Endothelial cell of umbilical vein (primary cell): ENCODE data around the gene LGR4. TPM values are rescaled to one million over a fixed set of nuclear protein-coding genes. Genes with fewer than 3 reads are reported as not detected.

Source experiments
- BruUV-seq: library from RNA; stranded (reverse); fragments of 400-500 nt; replicated peaks from 2 replicates; lab custom pipeline; 2021; lab: Mats Ljungman, UMichigan
- CTCF ChIA-PET: fragments of 300-600, 350-600 bp; sonication (Branson Sonifier 250); formaldehyde crosslinking; loops from one replicate; lab custom pipeline; 2021; ENCODE audit warnings: antibody characterized with exemption, inconsistent platforms; lab: Charles Lee
- POLR2A ChIA-PET: fragments of 300-600, 350-600 bp; sonication (Branson Sonifier 250); formaldehyde crosslinking; loops from one replicate; lab custom pipeline; 2021; ENCODE audit warnings: antibody characterized with exemption, inconsistent platforms; lab: Charles Lee
- DNase-seq: peaks from one replicate; pipeline ENCODE4 v3.0.0-alpha.2; 2011; ENCODE audit warnings: low read depth, low spot score
- FAIRE-seq: peaks from 2 replicates; lab custom pipeline; 2011; peaks lifted over from hg19 to GRCh38; lab: Jason Lieb, UNC
- H2AFZ ChIP-seq: 2 replicates; pipeline ENCODE4 v1.6.0; 2012; ENCODE audit warnings: low read depth, low read length, control low read depth, inconsistent platforms
- H3K27ac ChIP-seq: 2 replicates; pipeline ENCODE4 v1.5.1; 2011; ENCODE audit warnings: low read depth, mild to moderate bottlenecking, control low read depth, low read length, moderate library complexity; ENCODE audit not compliant: insufficient read depth
- H3K27me3 ChIP-seq, 2 experiments: 2 replicates each; pipeline versions ENCODE4 v1.6.0 to v1.6.1; 2011; ENCODE audit warnings: low read length in 2 of 2, mixed read lengths in 1 of 2; ENCODE audit not compliant: control insufficient read depth in 2 of 2, insufficient read depth in 2 of 2
- H3K36me3 ChIP-seq, 2 experiments: 2 replicates in 1 of 2; 3 replicates in 1 of 2; pipeline ENCODE4 v1.5.1; 2011; ENCODE audit warnings: low read length in 2 of 2, mild to moderate bottlenecking in 1 of 2, moderate library complexity in 1 of 2; ENCODE audit not compliant: control insufficient read depth in 2 of 2, insufficient read depth in 2 of 2; ENCODE audit errors: extremely low read depth in 1 of 2
- H3K4me1 ChIP-seq: 3 replicates; pipeline ENCODE4 v1.5.1; 2011; ENCODE audit warnings: mild to moderate bottlenecking, low read length; ENCODE audit not compliant: control insufficient read depth, insufficient read depth; ENCODE audit errors: extremely low read depth
- H3K4me2 ChIP-seq: 2 replicates; pipeline ENCODE4 v1.6.1; 2011; ENCODE audit warnings: low read length, control low read depth, mixed read lengths; ENCODE audit not compliant: insufficient read depth
- H3K4me3 ChIP-seq, 3 experiments: fragments of 200-600 bp in 1 of 3; sonication (generic), shearing (Covaris generic) in 1 of 3; replicated peaks in 1 of 3; 2 replicates each; pipeline ENCODE4 v1.5.1; 2011 to 2016; ENCODE audit warnings: control low read depth in 3 of 3, low read length in 3 of 3, mild to moderate bottlenecking in 2 of 3, inconsistent platforms in 1 of 3, low read depth in 1 of 3, moderate library complexity in 1 of 3; ENCODE audit not compliant: insufficient read depth in 1 of 3
- H3K79me2 ChIP-seq: 2 replicates; pipeline ENCODE4 v1.6.0; 2012; ENCODE audit warnings: low read length, inconsistent platforms; ENCODE audit not compliant: control insufficient read depth, insufficient read depth
- H3K9ac ChIP-seq: replicated peaks from 2 replicates; pipeline ENCODE3; 2011; ENCODE audit warnings: low read length, control low read depth; ENCODE audit not compliant: insufficient read depth; ENCODE audit errors: extremely low read depth
- H3K9me1 ChIP-seq: replicated peaks from 3 replicates; pipeline ENCODE4 v1.6.0; 2011; ENCODE audit warnings: mild to moderate bottlenecking, low read length; ENCODE audit not compliant: control insufficient read depth, insufficient read depth; ENCODE audit errors: extremely low read depth
- H3K9me3 ChIP-seq: replicated peaks from 2 replicates; pipeline ENCODE4 v1.5.1; 2012; ENCODE audit warnings: low read length, inconsistent platforms; ENCODE audit not compliant: control insufficient read depth, insufficient read depth
- H4K20me1 ChIP-seq: replicated peaks from 2 replicates; pipeline ENCODE3; 2011; ENCODE audit warnings: mild to moderate bottlenecking, low read length; ENCODE audit not compliant: control insufficient read depth, insufficient read depth; ENCODE audit errors: extremely low read depth
- EZH2 ChIP-seq: IDR thresholded peaks from 2 replicates; pipeline ENCODE4 v1.6.1; 2012; ENCODE audit warnings: borderline replicate concordance, low read depth, mild to moderate bottlenecking, moderate library complexity, low read length, inconsistent platforms; ENCODE audit not compliant: severe bottlenecking
- FOS ChIP-seq: IDR thresholded peaks from 2 replicates; pipeline ENCODE4 v1.6.1; 2011; ENCODE audit warnings: mild to moderate bottlenecking, low read length, moderate library complexity, borderline replicate concordance; ENCODE audit not compliant: insufficient read depth
- GATA2 ChIP-seq: IDR thresholded peaks from 2 replicates; pipeline ENCODE4 v1.7.0; 2011; ENCODE audit warnings: low read depth, mild to moderate bottlenecking, moderate library complexity, mixed read lengths, low read length; ENCODE audit not compliant: insufficient read length, insufficient read depth
- JUN ChIP-seq: IDR thresholded peaks from 2 replicates; pipeline ENCODE4 v1.6.1; 2011; ENCODE audit warnings: borderline replicate concordance, low read depth; ENCODE audit not compliant: insufficient read length, insufficient read depth
- MYC ChIP-seq: IDR thresholded peaks from one replicate; pipeline ENCODE4 v1.6.1; 2011; ENCODE audit warnings: mild to moderate bottlenecking, low read depth, low read length
- POLR2A ChIP-seq: IDR thresholded peaks from 2 replicates; pipeline ENCODE4 v1.6.1; 2012; ENCODE audit warnings: low read depth, mild to moderate bottlenecking, control low read depth, low read length
- POLR2AphosphoS5 ChIP-seq: IDR thresholded peaks from 2 replicates; pipeline ENCODE4 v1.6.1; 2012; ENCODE audit warnings: low read depth, mild to moderate bottlenecking, control low read depth, low read length, moderate library complexity; ENCODE audit not compliant: insufficient read depth
- dilution Hi-C: fragments of 300-500 bp; cut with MboI; formaldehyde crosslinking; loops from one replicate; pipeline ENCODE4 v1.15.0; 2019; ENCODE audit warnings: low sequenced_read_pairs; ENCODE audit not compliant: extremely low pct_ligation_motif_present
- intact Hi-C: fragments of 100-400 bp; cut with micrococcal nuclease; formaldehyde crosslinking; loops from one replicate; pipeline ENCODE4 v1.10.0; 2022
- polyA plus RNA-seq, 4 experiments: library from polyadenylated mRNA; depleted of rRNA in 3 of 4; stranded (reverse) in 3 of 4; unstranded in 1 of 4; fragments of >200 nt; gene quantifications; 2 replicates each; pipeline versions ENCODE4 v1.2.1 to v1.2.3, GENCODE V29; 2011 to 2012; ENCODE audit warnings: missing spikeins in 1 of 4
- total RNA-seq: library from RNA; stranded (reverse); gene quantifications from 2 replicates; pipeline ENCODE4 v1.2.3, GENCODE V29; 2021
- TF ChIP-seq, protein P1 (sequence below): IDR thresholded peaks from 2 replicates; pipeline ENCODE4 v1.6.1; 2011; ENCODE audit not compliant: insufficient read depth, insufficient read length
- TF ChIP-seq, protein P2 (sequence below), 2 donors: IDR thresholded peaks; 1 replicate in 1 of 2; 2 replicates in 1 of 2; pipeline ENCODE4 v1.5.1; 2011; ENCODE audit warnings: low read length in 2 of 2, mild to moderate bottlenecking in 2 of 2, moderate library complexity in 2 of 2, control low read depth in 1 of 2, inconsistent platforms in 1 of 2, low read depth in 1 of 2; ENCODE audit not compliant: insufficient read depth in 1 of 2; ENCODE audit errors: extremely low read depth in 1 of 2

Gene LGR4
- total and polyA plus RNA-seq, 2 donors (not counting 3 experiments of a cell fraction or from before 2014, with no cell fraction given): 1.3 to 3.1 TPM

DNA sequence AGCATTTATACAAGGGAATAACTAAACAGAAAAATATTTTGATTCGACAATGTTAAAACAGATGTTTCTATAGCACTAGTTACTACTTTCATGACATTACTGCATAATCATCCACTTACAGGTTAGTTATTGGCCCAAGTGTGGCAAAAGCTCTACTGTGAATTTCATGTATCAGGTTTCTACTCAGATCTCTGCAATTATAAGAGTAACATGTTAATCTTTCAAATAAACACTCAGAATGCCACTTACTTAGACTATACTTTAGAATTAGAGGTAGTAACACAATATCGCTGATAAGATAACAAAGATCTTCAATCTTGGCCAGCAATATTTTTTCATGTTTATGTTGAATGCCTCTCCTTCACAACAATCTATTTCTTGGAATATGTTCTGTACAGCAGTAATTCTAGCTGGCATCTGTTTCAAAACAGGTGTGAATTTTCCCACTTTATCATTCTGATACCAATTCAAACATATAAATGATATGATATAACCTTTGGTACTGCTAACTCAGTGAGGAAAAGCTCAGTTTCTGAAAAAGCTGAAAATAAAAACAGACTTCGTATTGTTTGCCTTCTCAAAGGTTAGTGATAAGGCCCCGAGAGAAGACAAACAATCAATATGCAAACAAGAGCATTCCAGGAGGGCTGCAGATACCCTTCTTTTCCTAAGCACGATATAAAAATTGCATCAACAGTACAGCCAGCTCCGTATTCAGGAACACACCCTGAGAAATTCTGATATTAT is 98.6 kb downstream of the LGR4 start:
- no peaks in the 10 kb centered on the region for H3K9me1 ChIP-seq
- H2AFZ ChIP-seq: no peak overlapping the region
- H3K27me3 ChIP-seq: no peaks in the 10 kb centered on the region
- H3K4me2 ChIP-seq: no peak overlapping the region
- no peak overlapping the region for H3K4me3 ChIP-seq
- DNase-seq (no peak), FAIRE-seq (no peak)
- intact Hi-C loops (no loop called here), dilution Hi-C loops (no loop called here)
- no peak overlapping the region for H3K27ac ChIP-seq
- H4K20me1 ChIP-seq: no peaks in the 10 kb centered on the region
- ChIA-PET CTCF (interaction anchor here (1.2 to 1.7 kb wide), 6 partner anchors 10 to 112 kb away, joined by 3 to 5 read pairs (median 4); partner anchors contain the start of gene CCDC34), POLR2A (no interaction called here)
- H3K79me2 ChIP-seq: no peaks in the 10 kb centered on the region
- H3K9me3 ChIP-seq: no peaks in the 10 kb centered on the region
- no TSS peak for BruUV-seq
- no peak overlapping the region for H3K9ac ChIP-seq
- H3K36me3 ChIP-seq: no peaks in the 10 kb centered on the region
- H3K4me1 ChIP-seq: no peaks in the 10 kb centered on the region
- TF ChIP-seq MYC: no peak
- TF ChIP-seq POLR2AphosphoS5: no peak
- TF ChIP-seq FOS: no peak
- TF ChIP-seq, protein P1, sequence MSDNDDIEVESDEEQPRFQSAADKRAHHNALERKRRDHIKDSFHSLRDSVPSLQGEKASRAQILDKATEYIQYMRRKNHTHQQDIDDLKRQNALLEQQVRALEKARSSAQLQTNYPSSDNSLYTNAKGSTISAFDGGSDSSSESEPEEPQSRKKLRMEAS: no peak
- TF ChIP-seq POLR2A: no peak
- TF ChIP-seq, protein P2, sequence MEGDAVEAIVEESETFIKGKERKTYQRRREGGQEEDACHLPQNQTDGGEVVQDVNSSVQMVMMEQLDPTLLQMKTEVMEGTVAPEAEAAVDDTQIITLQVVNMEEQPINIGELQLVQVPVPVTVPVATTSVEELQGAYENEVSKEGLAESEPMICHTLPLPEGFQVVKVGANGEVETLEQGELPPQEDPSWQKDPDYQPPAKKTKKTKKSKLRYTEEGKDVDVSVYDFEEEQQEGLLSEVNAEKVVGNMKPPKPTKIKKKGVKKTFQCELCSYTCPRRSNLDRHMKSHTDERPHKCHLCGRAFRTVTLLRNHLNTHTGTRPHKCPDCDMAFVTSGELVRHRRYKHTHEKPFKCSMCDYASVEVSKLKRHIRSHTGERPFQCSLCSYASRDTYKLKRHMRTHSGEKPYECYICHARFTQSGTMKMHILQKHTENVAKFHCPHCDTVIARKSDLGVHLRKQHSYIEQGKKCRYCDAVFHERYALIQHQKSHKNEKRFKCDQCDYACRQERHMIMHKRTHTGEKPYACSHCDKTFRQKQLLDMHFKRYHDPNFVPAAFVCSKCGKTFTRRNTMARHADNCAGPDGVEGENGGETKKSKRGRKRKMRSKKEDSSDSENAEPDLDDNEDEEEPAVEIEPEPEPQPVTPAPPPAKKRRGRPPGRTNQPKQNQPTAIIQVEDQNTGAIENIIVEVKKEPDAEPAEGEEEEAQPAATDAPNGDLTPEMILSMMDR (IDR thresholded peaks at IDR 0.05; ENCODE audit: extremely low read depth in 1 of 2, insufficient read depth in 1 of 2, low read depth in 1 of 2, low read length in 2 of 2): no peak
- TF ChIP-seq GATA2: no peak
- TF ChIP-seq EZH2: no peak
- no peak for TF ChIP-seq JUN
